Muscle layer of colon (tissue), 2 donors: Measurements from ENCODE around the gene GPC5.
A peak's percentile ranks its signal among the peaks of the same experiment; 100 is the strongest.

Experiments
- H3K27ac ChIP-seq: one replicate; pipeline ENCODE4 v1.7.0; 2013; ENCODE audit warnings: low read depth, mild to moderate bottlenecking, low read length, moderate library complexity
- H3K27me3 ChIP-seq, 2 donors: one replicate each; pipeline ENCODE4 v1.7.0; 2013; ENCODE audit warnings: low read length in 2 of 2, mild to moderate bottlenecking in 2 of 2; ENCODE audit not compliant: insufficient read depth in 2 of 2, control insufficient read depth in 1 of 2
- H3K36me3 ChIP-seq: one replicate; pipeline ENCODE4 v1.7.0; 2013; ENCODE audit warnings: mild to moderate bottlenecking, low read length; ENCODE audit not compliant: insufficient read depth
- H3K4me1 ChIP-seq: one replicate; pipeline ENCODE4 v1.7.0; 2013; ENCODE audit warnings: mild to moderate bottlenecking, low read length; ENCODE audit not compliant: insufficient read depth
- H3K4me3 ChIP-seq, 2 donors: one replicate each; pipeline ENCODE4 v1.7.0; 2013; ENCODE audit warnings: low read length in 2 of 2, low read depth in 1 of 2, mild to moderate bottlenecking in 1 of 2, moderate library complexity in 1 of 2
- H3K9ac ChIP-seq: one replicate; pipeline ENCODE4 v1.7.0; 2013; ENCODE audit warnings: low read length
- H3K9me3 ChIP-seq: one replicate; pipeline ENCODE4 v1.7.0; 2013; ENCODE audit warnings: mild to moderate bottlenecking, low read length
- donor health status: abdominal sarcoma.
- donor health status: Adenocarcinoma of cecum.

Gene GPC5

GRCh38 chr13:91372911-91373310, 25.5 kb upstream of the GPC5 start:
- H3K27ac ChIP-seq, result no peak overlapping the region
- H3K36me3 ChIP-seq, result no peaks in the 10 kb centered on the region
- no peaks in the 10 kb centered on the region for H3K27me3 ChIP-seq
- no peaks in the 10 kb centered on the region for H3K4me1 ChIP-seq
- H3K9ac ChIP-seq, result no peak overlapping the region
- H3K9me3 ChIP-seq, result no peaks in the 10 kb centered on the region
- no peak overlapping the region for H3K4me3 ChIP-seq

DNA sequence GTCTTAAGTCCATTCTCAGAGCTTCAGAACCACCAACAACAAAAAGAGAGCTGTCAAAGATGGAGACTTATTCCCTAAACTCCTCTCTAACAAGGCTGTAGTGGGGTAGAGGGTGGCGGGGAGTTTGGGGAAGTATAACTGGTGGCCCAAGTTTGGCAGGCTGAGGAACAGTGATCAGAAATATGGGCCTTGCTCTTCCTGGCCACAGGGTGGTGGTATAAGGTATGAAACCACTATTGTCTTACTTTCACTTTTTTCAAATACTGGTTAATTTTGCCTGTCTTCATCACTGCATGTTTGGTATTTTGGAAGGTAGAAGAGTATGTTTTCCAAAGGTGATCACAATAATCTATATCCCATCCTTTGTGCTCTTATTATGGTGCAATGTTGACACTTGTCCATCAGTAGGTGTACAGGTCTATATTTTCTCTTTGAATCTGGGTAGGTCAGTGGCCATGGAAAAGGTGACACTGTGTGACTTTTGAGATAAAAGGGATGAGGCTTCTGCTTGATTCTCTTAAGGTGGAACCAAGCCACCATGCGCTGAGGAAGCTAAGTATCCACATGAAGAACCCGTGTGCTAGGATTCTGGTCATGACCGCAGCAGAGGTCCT, 23.2 kb upstream of the GPC5 start:
- Histone ChIP-seq H3K9ac (no peak overlapping the region), H3K27me3 (no peaks in the 10 kb centered on the region), H3K9me3 (no peaks in the 10 kb centered on the region), H3K4me1 (no peaks in the 10 kb centered on the region), H3K4me3 (no peak overlapping the region), H3K36me3 (no peaks in the 10 kb centered on the region), H3K27ac (no peak overlapping the region)

GRCh38 chr13:91381371-91381770, 17.1 kb upstream of the GPC5 start:
- Histone ChIP-seq H3K27me3 (no peaks in the 10 kb centered on the region), H3K36me3 (no peaks in the 10 kb centered on the region), H3K9me3 (no peaks in the 10 kb centered on the region), H3K9ac (no peak overlapping the region), H3K27ac (no peak overlapping the region), H3K4me3 (no peak overlapping the region), H3K4me1 (no peaks in the 10 kb centered on the region)

DNA sequence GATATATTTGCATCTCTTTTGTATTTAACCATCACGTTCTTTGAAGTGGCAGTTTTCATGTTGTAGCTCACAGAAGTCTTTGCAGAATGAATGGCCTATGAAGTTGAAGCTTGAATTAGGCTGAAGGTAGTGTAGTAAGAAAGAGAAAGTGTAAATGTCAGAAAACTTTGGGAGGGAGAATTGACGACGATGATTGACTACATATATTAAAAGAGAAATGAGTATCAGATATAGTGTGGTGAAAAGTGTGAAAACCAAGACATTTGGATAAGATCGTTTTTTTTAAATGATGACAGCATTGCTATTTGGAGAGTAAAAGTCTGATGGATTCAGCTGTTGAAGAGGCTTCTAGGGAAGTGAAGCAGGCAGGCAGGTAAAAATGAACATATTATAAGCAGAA, 14.6 kb upstream of the GPC5 start:
- Histone ChIP-seq H3K4me1 (no peaks in the 10 kb centered on the region), H3K27me3 (no peaks in the 10 kb centered on the region), H3K4me3 (no peak overlapping the region), H3K9ac (no peak overlapping the region), H3K36me3 (no peaks in the 10 kb centered on the region), H3K27ac (no peak overlapping the region), H3K9me3 (no peaks in the 10 kb centered on the region)

DNA sequence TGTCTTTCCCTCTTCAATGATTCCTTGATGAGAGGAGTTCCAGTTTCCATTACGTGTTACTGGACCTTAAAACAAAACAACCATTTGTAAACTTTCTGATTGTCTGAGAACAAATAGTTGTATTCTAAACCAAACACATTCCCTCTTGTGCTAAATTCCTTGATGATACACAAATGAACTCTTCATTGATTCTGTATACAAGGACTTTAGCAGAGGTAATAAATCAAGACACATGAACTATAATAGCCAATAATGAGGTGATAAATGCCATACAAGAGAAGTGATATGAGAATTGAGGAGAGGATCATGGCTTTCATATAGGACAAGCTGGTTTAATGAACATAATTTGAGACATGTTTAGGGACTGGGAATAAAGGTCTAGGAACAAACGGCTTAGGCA, 13.5 kb upstream of the GPC5 start:
- H3K4me1 ChIP-seq, result no peaks in the 10 kb centered on the region
- H3K36me3 ChIP-seq, result no peaks in the 10 kb centered on the region
- H3K9ac ChIP-seq, result no peak overlapping the region
- H3K4me3 ChIP-seq, result no peak overlapping the region
- H3K27ac ChIP-seq, result no peak overlapping the region
- H3K27me3 ChIP-seq, result no peaks in the 10 kb centered on the region
- no peaks in the 10 kb centered on the region for H3K9me3 ChIP-seq

GRCh38 chr13:91389186-91389585, 9.2 kb upstream of the GPC5 start:
- no peaks in the 10 kb centered on the region for H3K36me3 ChIP-seq
- H3K9me3 ChIP-seq, result no peaks in the 10 kb centered on the region
- no peaks in the 10 kb centered on the region for H3K4me1 ChIP-seq
- no peak overlapping the region for H3K4me3 ChIP-seq
- H3K27me3 ChIP-seq, result peaks cover 0 to 5% of the 10 kb centered on the region in 2 donors
- H3K9ac ChIP-seq, result no peak overlapping the region
- no peak overlapping the region for H3K27ac ChIP-seq

DNA sequence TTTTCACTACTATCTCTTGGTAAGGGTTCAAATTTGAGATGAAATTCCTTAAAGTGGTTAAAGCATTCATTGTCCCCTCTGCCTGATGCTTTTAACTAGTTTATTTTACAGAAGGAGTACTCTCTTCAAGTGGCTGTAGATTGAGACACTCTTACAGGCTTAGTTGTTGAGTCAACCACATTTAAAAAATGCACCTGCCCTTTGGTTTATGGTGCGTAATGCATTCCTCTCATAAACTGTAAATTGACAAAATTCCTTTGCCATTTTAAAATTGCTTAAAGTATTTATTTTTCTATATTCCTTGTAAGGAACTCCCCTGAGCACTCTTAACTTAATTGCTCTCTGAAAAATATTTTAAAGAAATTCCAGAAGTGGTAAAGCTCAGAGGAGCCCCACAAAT, 826 bp upstream of the GPC5 start:
- no peaks in the 10 kb centered on the region for H3K9me3 ChIP-seq
- H3K27ac ChIP-seq, result no peak overlapping the region
- peaks cover 5% of the 10 kb centered on the region for H3K4me1 ChIP-seq
- H3K27me3 ChIP-seq, result peaks cover 0 to 41% of the 10 kb centered on the region in 2 donors
- H3K9ac ChIP-seq, result no peak overlapping the region
- H3K36me3 ChIP-seq, result no peaks in the 10 kb centered on the region
- H3K4me3 ChIP-seq, result no peak overlapping the region

- H3K27ac ChIP-seq, result no peak overlapping the region
Observed at GRCh38 chr13:91399189-91400062, 1.0 kb downstream of the GPC5 start.

DNA sequence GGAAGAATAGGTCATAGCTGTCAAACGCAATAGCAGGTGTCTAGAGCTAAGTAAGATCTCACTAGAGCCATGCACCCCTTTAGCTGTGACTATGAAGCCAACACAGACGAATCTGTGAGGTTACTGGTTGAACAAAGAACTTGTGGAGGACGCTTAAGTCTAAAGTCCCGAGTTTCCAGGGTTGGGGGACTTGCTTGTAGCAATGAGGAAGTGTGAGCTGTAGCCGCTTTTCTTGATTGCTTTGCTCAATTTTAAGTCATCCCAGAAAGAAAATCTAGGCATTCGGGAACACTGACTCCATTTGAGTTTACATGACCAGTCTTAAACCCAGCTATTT, 1.6 kb downstream of the GPC5 start:
- Histone ChIP-seq H3K27me3 (peaks cover 0 to 32% of the 10 kb centered on the region in 2 donors), H3K4me1 (peaks cover 5% of the 10 kb centered on the region), H3K36me3 (no peaks in the 10 kb centered on the region), H3K9me3 (no peaks in the 10 kb centered on the region), H3K4me3 (no peak overlapping the region), H3K9ac (no peak overlapping the region), H3K27ac (no peak overlapping the region)

More at GRCh38 chr13:91399189-91400062, 1.0 kb downstream of the GPC5 start:
- Histone ChIP-seq H3K9me3 (no peaks in the 10 kb centered on the region), H3K9ac (no peak overlapping the region), H3K4me1 (peaks cover 5% of the 10 kb centered on the region), H3K27me3 (peaks cover 0 to 36% of the 10 kb centered on the region in 2 donors), H3K36me3 (no peaks in the 10 kb centered on the region), H3K4me3 (peak overlapping the region; percentile 11 to 53)

- no peaks in the 10 kb centered on the region for H3K36me3 ChIP-seq
- no peak overlapping the region for H3K9ac ChIP-seq
Observed at GRCh38 chr13:91400671-91401070, 2.2 kb downstream of the GPC5 start.

GRCh38 chr13:91401920-91402319, 3.5 kb downstream of the GPC5 start:
- Histone ChIP-seq H3K4me1 (peaks cover 5% of the 10 kb centered on the region), H3K9ac (no peak overlapping the region), H3K36me3 (no peaks in the 10 kb centered on the region), H3K9me3 (no peaks in the 10 kb centered on the region), H3K27me3 (peaks cover 0 to 24% of the 10 kb centered on the region in 2 donors), H3K4me3 (no peak overlapping the region), H3K27ac (no peak overlapping the region)

More at GRCh38 chr13:91400671-91401070, 2.2 kb downstream of the GPC5 start:
- H3K9me3 ChIP-seq, result no peaks in the 10 kb centered on the region
- H3K4me3 ChIP-seq, result no peak overlapping the region
- H3K4me1 ChIP-seq, result peaks cover 5% of the 10 kb centered on the region
- H3K27me3 ChIP-seq, result peaks cover 0 to 32% of the 10 kb centered on the region in 2 donors
- no peak overlapping the region for H3K27ac ChIP-seq

DNA sequence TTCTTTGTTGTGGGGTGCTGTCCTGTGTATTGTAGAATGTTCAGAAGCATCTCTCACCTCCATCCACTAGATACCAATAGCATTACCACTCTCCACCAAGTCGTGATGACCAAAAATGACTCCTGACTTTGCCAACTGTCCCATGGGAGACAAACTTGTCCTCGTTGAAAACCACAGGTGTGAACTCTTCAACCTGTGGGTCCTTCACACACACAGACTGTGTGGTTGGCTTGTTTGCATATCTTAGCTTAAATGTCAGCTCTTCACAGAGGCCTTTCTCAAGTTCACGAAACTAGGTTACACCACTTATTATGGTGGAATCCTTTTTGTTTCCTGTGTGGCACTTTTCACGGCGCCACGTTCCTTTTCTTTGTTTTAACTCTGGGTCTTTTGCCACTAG, 6.8 kb downstream of the GPC5 start:
- Histone ChIP-seq H3K4me1 (no peaks in the 10 kb centered on the region), H3K27me3 (no peaks in the 10 kb centered on the region), H3K9ac (no peak overlapping the region), H3K9me3 (no peaks in the 10 kb centered on the region), H3K4me3 (no peak overlapping the region), H3K27ac (no peak overlapping the region), H3K36me3 (no peaks in the 10 kb centered on the region)
